RWPE1 (cell line): ENCODE data around the gene COL4A6.
A peak's percentile ranks its signal among the peaks of the same experiment; 100 is the strongest.

Experiments used
- CTCF ChIA-PET: fragments of 350-600 bp; sonication (Branson Sonifier 250); formaldehyde crosslinking; extraction: SDS; loops from one replicate; lab custom pipeline; 2021; lab: Yijun Ruan, JAX
- POLR2A ChIA-PET: fragments of 400-600 bp; formaldehyde crosslinking; extraction: SDS; loops from one replicate; lab custom pipeline; 2020; ENCODE audit warnings: antibody characterized with exemption; ENCODE audit not compliant: low non-redundant PET; lab: Yijun Ruan, JAX
- DNase-seq: peaks from one replicate; pipeline ENCODE4 v3.0.0; 2012; ENCODE audit warnings: low spot score
- H3K27ac ChIP-seq: fragments of 450-650 bp; 2 replicates; pipeline ENCODE4 v1.5.1; 2017
- TF ChIP-seq, protein P1 (sequence below): fragments of 450-650 bp; conservative IDR thresholded peaks from 2 replicates; pipeline ENCODE4 v1.5.1; 2017; ENCODE audit warnings: low read depth, mild to moderate bottlenecking

COL4A6 gene

DNA sequence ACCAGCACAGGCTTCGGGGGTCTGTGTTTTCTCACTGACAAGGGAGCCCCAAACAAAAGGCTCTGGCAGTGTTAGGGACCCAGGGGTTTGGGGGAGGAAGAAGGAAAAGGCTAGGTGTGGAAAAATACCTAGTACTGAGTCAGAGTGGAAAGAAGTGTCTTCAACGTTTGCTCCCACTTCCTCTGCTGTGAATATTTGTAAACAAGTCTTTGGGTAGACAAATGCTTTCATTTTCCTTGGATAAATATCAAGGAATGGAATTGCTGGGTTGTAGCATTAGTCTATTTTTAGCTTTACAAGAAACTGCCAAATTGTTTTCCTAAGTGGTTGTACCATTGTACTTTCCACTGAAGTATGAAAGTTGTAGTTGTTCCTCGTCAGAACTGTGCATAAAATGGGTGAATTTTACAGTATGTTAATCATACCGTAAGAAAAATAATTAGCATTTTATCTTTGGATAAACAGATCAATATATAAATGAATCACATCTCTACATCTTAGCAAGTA, 18.8 kb upstream of the COL4A6 start:
- ChIA-PET CTCF (no interaction called here), POLR2A (no interaction called here)
- no peak for DNase-seq
- H3K27ac ChIP-seq = no peak overlapping the region
- TF ChIP-seq, protein P1, sequence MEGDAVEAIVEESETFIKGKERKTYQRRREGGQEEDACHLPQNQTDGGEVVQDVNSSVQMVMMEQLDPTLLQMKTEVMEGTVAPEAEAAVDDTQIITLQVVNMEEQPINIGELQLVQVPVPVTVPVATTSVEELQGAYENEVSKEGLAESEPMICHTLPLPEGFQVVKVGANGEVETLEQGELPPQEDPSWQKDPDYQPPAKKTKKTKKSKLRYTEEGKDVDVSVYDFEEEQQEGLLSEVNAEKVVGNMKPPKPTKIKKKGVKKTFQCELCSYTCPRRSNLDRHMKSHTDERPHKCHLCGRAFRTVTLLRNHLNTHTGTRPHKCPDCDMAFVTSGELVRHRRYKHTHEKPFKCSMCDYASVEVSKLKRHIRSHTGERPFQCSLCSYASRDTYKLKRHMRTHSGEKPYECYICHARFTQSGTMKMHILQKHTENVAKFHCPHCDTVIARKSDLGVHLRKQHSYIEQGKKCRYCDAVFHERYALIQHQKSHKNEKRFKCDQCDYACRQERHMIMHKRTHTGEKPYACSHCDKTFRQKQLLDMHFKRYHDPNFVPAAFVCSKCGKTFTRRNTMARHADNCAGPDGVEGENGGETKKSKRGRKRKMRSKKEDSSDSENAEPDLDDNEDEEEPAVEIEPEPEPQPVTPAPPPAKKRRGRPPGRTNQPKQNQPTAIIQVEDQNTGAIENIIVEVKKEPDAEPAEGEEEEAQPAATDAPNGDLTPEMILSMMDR = no peak

DNA sequence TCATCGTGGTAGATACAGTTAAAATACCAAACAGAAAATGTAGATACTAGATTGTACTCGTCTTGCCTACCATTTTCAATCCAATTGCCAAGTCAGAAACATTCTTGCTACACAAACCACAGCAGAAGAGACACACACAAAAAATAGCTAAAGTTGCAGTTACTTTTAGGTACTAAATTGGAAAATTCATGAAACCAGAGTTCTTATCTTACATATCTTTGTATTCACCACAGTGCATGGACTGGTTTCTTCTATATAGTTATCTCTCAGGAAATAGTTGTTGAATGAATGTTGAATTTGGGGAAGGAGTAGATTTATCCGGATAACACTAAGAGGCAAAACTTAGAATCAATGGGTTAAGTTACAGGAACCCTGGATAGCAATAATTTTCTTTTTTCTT, 15.6 kb upstream of the COL4A6 start:
- DNase-seq = no peak
- TF ChIP-seq, protein P1 = no peak
- H3K27ac ChIP-seq = no peak overlapping the region
- CTCF ChIA-PET = interaction anchor here (0.6 kb wide), 1 partner anchor 256 kb away, joined by 3 read pairs; no protein-coding TSS in a partner anchor
- POLR2A ChIA-PET = no interaction called here

DNA sequence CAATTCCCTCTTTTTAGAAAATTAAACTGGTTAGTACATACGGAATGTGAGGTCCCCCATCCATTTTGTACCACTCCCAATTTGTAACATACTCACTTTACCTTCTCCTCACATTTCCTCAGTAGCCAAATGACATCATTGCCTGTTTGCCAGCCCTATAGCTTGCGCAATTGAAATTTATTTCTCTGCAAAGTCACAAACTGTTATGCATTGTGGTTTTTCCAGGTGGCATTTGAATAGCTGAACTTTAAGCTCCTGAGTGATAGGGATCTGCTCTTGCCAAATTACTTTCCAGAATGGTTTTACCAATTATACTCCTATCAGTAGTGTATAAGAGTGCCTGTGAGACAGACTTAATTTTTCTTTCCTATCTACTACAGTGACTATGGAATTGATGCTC, 9.1 kb upstream of the COL4A6 start:
- no peak for DNase-seq
- ChIA-PET CTCF (interaction anchor here (0.6 kb wide), 1 partner anchor 180 kb away, joined by 5 read pairs; no protein-coding TSS in a partner anchor), POLR2A (no interaction called here)
- TF ChIP-seq, protein P1 = no peak
- H3K27ac ChIP-seq = no peak overlapping the region

DNA sequence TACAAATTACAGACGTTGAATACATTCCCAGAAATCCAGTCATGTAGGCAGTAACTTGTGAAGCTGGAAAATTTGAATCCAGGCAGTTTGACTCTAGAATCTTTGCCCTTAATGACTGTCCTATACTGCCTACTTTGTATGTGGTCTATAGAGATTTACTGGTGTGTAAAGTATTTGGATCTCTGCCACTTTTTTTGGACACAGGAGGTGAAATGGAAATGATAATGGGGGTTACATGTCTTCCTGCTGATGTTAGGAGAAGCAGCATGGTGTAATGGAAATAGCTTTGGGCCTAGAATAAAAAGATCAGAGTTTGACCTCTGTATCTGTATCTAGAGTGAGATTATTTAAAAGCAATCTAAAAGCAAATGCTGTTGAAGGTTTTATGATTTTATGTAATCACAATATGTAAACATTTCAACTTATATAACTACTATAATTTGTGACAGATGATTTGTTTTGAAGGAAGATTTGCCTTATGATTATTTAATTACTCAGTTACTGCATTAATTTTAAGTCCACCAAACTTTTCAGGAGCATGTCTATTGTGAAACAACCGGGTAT, 4.8 kb upstream of the COL4A6 start:
- H3K27ac ChIP-seq = no peak overlapping the region
- TF ChIP-seq, protein P1 = no peak
- POLR2A ChIA-PET = no interaction called here
- CTCF ChIA-PET = no interaction called here
- DNase-seq = no peak

DNA sequence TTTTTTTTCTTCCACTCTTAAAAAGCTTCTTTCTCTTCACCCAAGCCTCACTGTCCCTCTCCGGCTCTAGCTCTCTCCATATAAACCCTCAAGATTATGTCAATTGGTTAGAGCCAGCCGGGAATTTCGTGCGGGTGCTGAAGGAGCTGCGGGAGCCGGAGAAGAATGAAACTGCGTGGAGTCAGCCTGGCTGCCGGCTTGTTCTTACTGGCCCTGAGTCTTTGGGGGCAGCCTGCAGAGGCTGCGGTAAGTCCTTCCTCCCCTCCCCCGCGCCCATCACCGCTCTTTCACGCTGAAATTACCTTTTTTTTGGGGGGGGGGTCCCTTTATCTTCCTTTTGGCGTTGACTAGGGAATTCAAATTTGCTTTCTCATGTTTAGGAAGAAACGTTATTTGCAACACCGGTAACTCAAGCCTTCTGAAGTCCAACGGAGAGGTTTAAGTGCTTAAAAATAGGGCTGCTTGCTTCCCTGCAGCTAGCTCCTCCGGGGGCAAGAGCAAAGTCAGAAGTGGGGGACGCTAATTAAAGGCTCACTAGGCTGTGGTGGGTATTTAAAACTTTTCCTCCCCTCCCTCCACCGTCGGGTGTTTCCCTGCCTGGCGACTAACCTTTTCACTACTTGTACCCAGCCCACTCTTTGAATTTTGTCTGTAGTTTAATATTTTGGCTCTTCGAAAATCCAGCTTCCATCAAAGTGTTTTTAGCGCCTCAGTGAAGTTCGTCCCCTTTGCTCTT, 1.9 kb upstream of the COL4A6 start:
- ChIA-PET POLR2A (no interaction called here), CTCF (interaction anchor here (0.5 kb wide), 1 partner anchor 1384 kb away, joined by 3 read pairs; no protein-coding TSS in a partner anchor)
- peak overlapping the region; percentile 89 for H3K27ac ChIP-seq
- TF ChIP-seq, protein P1 = no peak
- DNase-seq = no peak

DNA sequence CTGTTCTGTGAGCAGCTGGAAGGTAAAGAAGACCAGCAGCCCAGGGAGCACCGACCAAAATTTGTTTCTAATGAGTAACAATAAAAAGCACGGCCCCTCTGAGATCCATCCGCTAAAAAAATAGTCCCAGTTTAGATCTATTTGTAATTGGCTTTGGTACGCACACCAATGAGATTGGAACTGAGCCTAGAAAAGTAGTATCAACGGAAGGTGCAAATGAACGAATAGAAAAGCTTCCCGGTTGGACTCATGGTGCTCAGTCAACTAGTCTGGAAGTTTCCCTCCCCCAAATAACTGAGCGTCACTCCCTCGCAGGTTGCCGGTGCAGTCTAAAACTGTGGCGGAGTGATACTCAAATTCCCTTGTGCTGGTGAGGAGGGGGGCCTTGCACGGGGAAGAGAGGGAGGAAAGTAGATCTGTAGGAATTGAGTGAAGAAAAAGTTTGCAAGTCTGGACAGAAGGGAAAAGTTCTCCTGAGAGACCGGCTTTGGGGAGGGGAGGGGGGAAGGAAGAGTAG, 1.3 kb upstream of the COL4A6 start, which contains the start of gene COL4A5:
Gene COL4A5 (plus strand): TSS at position 413 of the 517 bp plus-strand sequence. CDS start 288 bp downstream, outside the sequence.
- H3K27ac ChIP-seq = peak within 1 kb of the TSS; percentile 89
- TF ChIP-seq, protein P1 = no peak
- DNase-seq = peak; percentile 74
- CTCF ChIA-PET = interaction anchor here (0.5 kb wide), 1 partner anchor 1385 kb away, joined by 3 read pairs; no protein-coding TSS in a partner anchor
- POLR2A ChIA-PET = no interaction called here
